ENCODE data around the gene GAL3ST2.
"Not testable (repeated sequence)": the region's sequence is repeated elsewhere in the genome, so short reads cannot be mapped to it uniquely, and the experiment has no call there.

GAL3ST2 gene

GRCh38 chr2:241801611-241802420 is 25.2 kb downstream of the GAL3ST2 start:
- Histone ChIP-seq H3K4me1 (peaks cover 22% of the 10 kb centered on the region), H3K36me3 (no peaks in the 10 kb centered on the region), H3K27me3 (no peaks in the 10 kb centered on the region), H3K9me3 (no peaks in the 10 kb centered on the region), H3K4me3 (ENCODE audit: low read depth, low read length) (no peak overlapping the region)
- peak; percentile 74 for DNase-seq
- TF ChIP-seq CTCF (IDR thresholded peaks at IDR 0.05; ENCODE audit: low read depth, low read length), result no peak

GRCh38 chr2:241802421-241803318 is 26.0 kb downstream of the GAL3ST2 start:
- no peaks in the 10 kb centered on the region for H3K36me3 ChIP-seq
- no peak overlapping the region for H3K4me3 ChIP-seq (ENCODE audit: low read depth, low read length)
- no peaks in the 10 kb centered on the region for H3K9me3 ChIP-seq
- H3K4me1 ChIP-seq, result peaks cover 22% of the 10 kb centered on the region
- H3K27me3 ChIP-seq, result no peaks in the 10 kb centered on the region
- DNase-seq, result no peak
- TF ChIP-seq CTCF (IDR thresholded peaks at IDR 0.05; ENCODE audit: low read depth, low read length), result no peak

GRCh38 chr2:241803387-241804325 is 27.0 kb downstream of the GAL3ST2 start:
- no peaks in the 10 kb centered on the region for H3K36me3 ChIP-seq
- peak; percentile 20 for DNase-seq
- TF ChIP-seq CTCF (IDR thresholded peaks at IDR 0.05; ENCODE audit: low read depth, low read length), result no peak
- no peak overlapping the region for H3K4me3 ChIP-seq (ENCODE audit: low read depth, low read length)
- H3K27me3 ChIP-seq, result no peaks in the 10 kb centered on the region
- no peaks in the 10 kb centered on the region for H3K9me3 ChIP-seq
- H3K4me1 ChIP-seq, result peaks cover 26% of the 10 kb centered on the region

- peak; percentile 36; the same call in 1 of the 2 replicates for TF ChIP-seq CTCF (IDR thresholded peaks at IDR 0.05; ENCODE audit: low read depth, low read length)
- peaks cover 34% of the 10 kb centered on the region for H3K4me1 ChIP-seq
- no peaks in the 10 kb centered on the region for H3K27me3 ChIP-seq
- H3K36me3 ChIP-seq, result no peaks in the 10 kb centered on the region
- 0 out of 2 replicates have a peak overlapping the region, but pooled peaks have one; percentile 24 for H3K4me3 ChIP-seq (ENCODE audit: low read depth, low read length)
- DNase-seq, result peak; percentile 78
- H3K9me3 ChIP-seq, result no peaks in the 10 kb centered on the region
These were observed 28.0 kb downstream of the GAL3ST2 start for GRCh38 chr2:241804326-241805229.

GRCh38 chr2:241806217-241806616 is 29.6 kb downstream of the GAL3ST2 start:
- not testable (repeated sequence) for H3K4me3 ChIP-seq (ENCODE audit: low read depth, low read length); H3K9me3 ChIP-seq; H3K36me3 ChIP-seq; H3K27me3 ChIP-seq
- DNase-seq, result peak; percentile 55
- H3K4me1 ChIP-seq, result peaks cover 43% of the 10 kb centered on the region
